Endothelial cell (in vitro differentiated cells): Measurements from ENCODE around the gene VMAC. TPM values are rescaled to one million over a fixed set of nuclear protein-coding genes. Genes with fewer than 3 reads are reported as not detected.

Source experiments
- DNase-seq: peaks from one replicate; pipeline ENCODE4 v3.0.0; 2021; ENCODE audit warnings: low spot score
- H3K27ac Mint-ChIP-seq: one replicate; pipeline ENCODE4 v1.8.0; 2021; ENCODE audit warnings: mixed read lengths, inconsistent platforms; ENCODE audit not compliant: unreplicated experiment
- H3K27me3 Mint-ChIP-seq: one replicate; pipeline ENCODE4 v1.8.0; 2021; ENCODE audit warnings: mild to moderate bottlenecking, moderate library complexity, mixed read lengths, inconsistent platforms; ENCODE audit not compliant: unreplicated experiment
- H3K36me3 Mint-ChIP-seq: one replicate; pipeline ENCODE4 v1.8.0; 2021; ENCODE audit warnings: mild to moderate bottlenecking, low read depth, mixed read lengths, inconsistent platforms; ENCODE audit not compliant: unreplicated experiment
- H3K4me1 Mint-ChIP-seq: one replicate; pipeline ENCODE4 v1.8.0; 2021; ENCODE audit warnings: mild to moderate bottlenecking, mixed read lengths, inconsistent platforms; ENCODE audit not compliant: unreplicated experiment
- H3K4me3 Mint-ChIP-seq: one replicate; pipeline ENCODE4 v1.8.0; 2021; ENCODE audit warnings: mild to moderate bottlenecking, mixed read lengths, inconsistent platforms; ENCODE audit not compliant: unreplicated experiment
- H3K9me3 Mint-ChIP-seq: one replicate; pipeline ENCODE4 v1.8.0; 2021; ENCODE audit warnings: mixed read lengths, inconsistent platforms; ENCODE audit not compliant: unreplicated experiment
- CTCF ChIP-seq: fragments of 200-600 bp; sonication (generic); IDR thresholded peaks from one replicate; pipeline ENCODE4 v1.5.0; 2021; ENCODE audit warnings: antibody characterized with exemption; ENCODE audit not compliant: unreplicated experiment
- total RNA-seq: library from RNA; stranded (reverse); fragmentation: NEBNext Ultra II Directional; extraction: Animal tissue kit (Norgen Biotek cat#: 25700); gene quantifications from one replicate; pipeline ENCODE4 v1.2.1, GENCODE V29; 2021; ENCODE audit not compliant: unreplicated experiment

VMAC gene
- total RNA-seq, 1 donor from 2014 or later, result 8.9 TPM

GRCh38 chr19:5914946-5915781 is 10.5 kb downstream of the VMAC start:
- Mint-ChIP-seq H3K36me3 (peaks cover 4% of the 10 kb centered on the region), H3K27ac (no peak overlapping the region), H3K9me3 (no peaks in the 10 kb centered on the region), H3K4me3 (no peak overlapping the region), H3K4me1 (no peaks in the 10 kb centered on the region), H3K27me3 (peaks cover 8% of the 10 kb centered on the region)
- no peak for TF ChIP-seq CTCF
- no peak for DNase-seq

GRCh38 chr19:5915782-5916165 is 11.1 kb downstream of the VMAC start:
- no peak overlapping the region for H3K27ac Mint-ChIP-seq
- peaks cover 8% of the 10 kb centered on the region for H3K27me3 Mint-ChIP-seq
- no peak overlapping the region for H3K4me3 Mint-ChIP-seq
- DNase-seq, result no peak
- H3K36me3 Mint-ChIP-seq, result peaks cover 4% of the 10 kb centered on the region
- H3K9me3 Mint-ChIP-seq, result no peaks in the 10 kb centered on the region
- TF ChIP-seq CTCF, result no peak
- no peaks in the 10 kb centered on the region for H3K4me1 Mint-ChIP-seq

GRCh38 chr19:5916181-5916708 is 11.6 kb downstream of the VMAC start:
- DNase-seq, result no peak
- Mint-ChIP-seq H3K36me3 (peaks cover 4% of the 10 kb centered on the region), H3K4me3 (no peak overlapping the region), H3K27ac (no peak overlapping the region), H3K4me1 (no peaks in the 10 kb centered on the region), H3K9me3 (no peaks in the 10 kb centered on the region), H3K27me3 (peaks cover 8% of the 10 kb centered on the region)
- TF ChIP-seq CTCF, result no peak

GRCh38 chr19:5917431-5918107 is 12.9 kb downstream of the VMAC start:
- H3K27ac Mint-ChIP-seq, result no peak overlapping the region
- no peaks in the 10 kb centered on the region for H3K4me1 Mint-ChIP-seq
- H3K27me3 Mint-ChIP-seq, result peaks cover 9% of the 10 kb centered on the region
- DNase-seq, result no peak
- no peak for TF ChIP-seq CTCF
- H3K4me3 Mint-ChIP-seq, result no peak overlapping the region
- peaks cover 11% of the 10 kb centered on the region for H3K36me3 Mint-ChIP-seq
- no peaks in the 10 kb centered on the region for H3K9me3 Mint-ChIP-seq
